ENCODE data around the gene HSD11B2.

GRCh38 chr16:67413978-67414911, 16.7 kb upstream of the HSD11B2 start:
- TF ChIP-seq CTCF (IDR thresholded peaks at IDR 0.05; ENCODE audit: low read length) (no peak), EZH2 (IDR thresholded peaks at IDR 0.05; ENCODE audit: borderline replicate concordance, low read length) (no peak)
